ENCODE data around the gene UACA. TPM values are rescaled to one million over a fixed set of nuclear protein-coding genes. Genes with fewer than 3 reads are reported as not detected.

Gene UACA
- total and polyA plus RNA-seq, 2 experiments from 2014 or later = 127 to 155 TPM

GRCh38 chr15:70729164-70729563 is 34.2 kb downstream of the UACA start:
- no peak for DNase-seq (ENCODE audit: low read depth in 1 of 2, low spot score in 1 of 2)
- H3K36me3 ChIP-seq = no peaks in the 10 kb centered on the region
- peaks cover 31% of the 10 kb centered on the region for H3K4me1 ChIP-seq (ENCODE audit: low read depth)
- no peaks in the 10 kb centered on the region for H3K9me3 ChIP-seq (ENCODE audit: low read depth)
- H3K27me3 ChIP-seq = no peaks in the 10 kb centered on the region
- H3K4me3 ChIP-seq = no peak overlapping the region
- TF ChIP-seq CTCF (IDR thresholded peaks at IDR 0.05; ENCODE audit: low read depth, low read length) = no peak
- no peak overlapping the region for H3K27ac ChIP-seq

DNA sequence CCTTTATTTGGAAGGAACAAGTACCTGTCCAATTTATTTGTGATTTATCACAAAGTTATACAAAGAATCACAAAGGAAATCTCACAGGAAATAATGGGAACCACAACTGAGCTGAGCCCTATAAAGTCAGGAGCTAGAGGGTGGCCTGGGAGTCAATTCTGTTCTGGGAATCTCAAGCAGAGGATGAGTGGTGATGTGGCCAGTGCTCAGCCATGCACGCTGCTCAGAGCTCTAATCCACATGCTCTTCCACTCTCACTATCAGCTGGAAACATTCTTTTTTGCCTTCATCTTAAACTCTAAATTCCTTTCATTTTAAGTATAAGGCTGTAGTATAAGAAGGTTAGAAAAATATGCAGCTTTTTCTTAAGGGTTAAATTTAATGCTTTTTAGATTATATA is 36.6 kb downstream of the UACA start:
- no peaks in the 10 kb centered on the region for H3K9me3 ChIP-seq (ENCODE audit: low read depth)
- peak overlapping the region; percentile 1 for H3K27ac ChIP-seq
- no peaks in the 10 kb centered on the region for H3K36me3 ChIP-seq
- no peaks in the 10 kb centered on the region for H3K27me3 ChIP-seq
- no peak overlapping the region for H3K4me3 ChIP-seq
- peak; percentile 42 to 64 for DNase-seq (ENCODE audit: low read depth in 1 of 2, low spot score in 1 of 2)
- TF ChIP-seq CTCF (IDR thresholded peaks at IDR 0.05; ENCODE audit: low read depth, low read length) = no peak
- H3K4me1 ChIP-seq (ENCODE audit: low read depth) = peaks cover 32% of the 10 kb centered on the region

DNA sequence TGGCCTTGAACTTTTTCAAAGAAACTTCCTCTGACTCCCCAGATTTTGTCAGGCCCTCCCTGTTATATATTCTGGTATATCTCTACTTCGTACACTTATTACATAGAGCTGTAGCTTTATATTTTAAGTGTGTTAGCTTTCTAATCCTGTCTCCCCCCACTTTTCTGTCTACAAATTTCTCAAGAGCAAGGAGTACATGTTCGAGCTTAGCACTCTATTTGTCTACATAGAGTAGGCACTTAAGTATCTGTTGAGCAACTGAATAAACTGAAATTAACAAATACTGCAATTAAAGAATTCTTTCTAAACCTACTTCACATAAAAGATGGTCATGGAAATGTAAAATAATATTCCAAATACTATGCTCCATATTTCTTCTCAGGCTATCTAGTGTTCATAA is 39.4 kb downstream of the UACA start:
- H3K36me3 ChIP-seq = no peaks in the 10 kb centered on the region
- no peaks in the 10 kb centered on the region for H3K9me3 ChIP-seq (ENCODE audit: low read depth)
- no peak for TF ChIP-seq CTCF (IDR thresholded peaks at IDR 0.05; ENCODE audit: low read depth, low read length)
- DNase-seq (ENCODE audit: low read depth in 1 of 2, low spot score in 1 of 2) = no peak
- no peaks in the 10 kb centered on the region for H3K27me3 ChIP-seq
- peaks cover 32% of the 10 kb centered on the region for H3K4me1 ChIP-seq (ENCODE audit: low read depth)
- H3K4me3 ChIP-seq = no peak overlapping the region
- no peak overlapping the region for H3K27ac ChIP-seq

DNA sequence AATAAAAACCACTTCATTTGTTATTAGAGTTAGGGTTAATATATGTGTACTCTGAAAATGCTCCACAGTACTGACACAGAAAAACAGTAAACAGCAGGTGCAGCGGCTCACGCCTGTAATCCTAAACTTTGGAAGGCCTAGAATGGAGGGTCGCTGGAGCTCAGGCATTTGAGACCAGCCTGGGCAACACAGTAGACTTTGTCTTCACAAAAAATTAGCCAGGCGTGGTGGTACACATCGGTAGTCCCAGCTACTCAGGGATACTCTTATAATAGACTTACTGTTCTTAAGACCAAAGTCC is 40.3 kb downstream of the UACA start:
- no peak for TF ChIP-seq CTCF (IDR thresholded peaks at IDR 0.05; ENCODE audit: low read depth, low read length)
- Histone ChIP-seq H3K4me1 (ENCODE audit: low read depth) (peaks cover 32% of the 10 kb centered on the region), H3K36me3 (no peaks in the 10 kb centered on the region), H3K27ac (peak overlapping the region; percentile 14), H3K9me3 (ENCODE audit: low read depth) (no peaks in the 10 kb centered on the region), H3K4me3 (no peak overlapping the region), H3K27me3 (no peaks in the 10 kb centered on the region)
- DNase-seq (ENCODE audit: low read depth in 1 of 2, low spot score in 1 of 2) = no peak

GRCh38 chr15:70722266-70723121 is 40.9 kb downstream of the UACA start:
- Histone ChIP-seq H3K4me3 (no peak overlapping the region), H3K4me1 (ENCODE audit: low read depth) (peaks cover 27% of the 10 kb centered on the region), H3K27me3 (no peaks in the 10 kb centered on the region), H3K36me3 (no peaks in the 10 kb centered on the region), H3K27ac (peak overlapping the region; percentile 14), H3K9me3 (ENCODE audit: low read depth) (no peaks in the 10 kb centered on the region)
- peak; percentile 70 for TF ChIP-seq CTCF (IDR thresholded peaks at IDR 0.05; ENCODE audit: low read depth, low read length)
- peak; percentile 61 to 77 for DNase-seq (ENCODE audit: low read depth in 1 of 2, low spot score in 1 of 2)
